Activated gamma-delta T cell (primary cell): ENCODE data around the gene SANBR.
A peak's percentile ranks its signal among the peaks of the same experiment; 100 is the strongest.
"Not testable (repeated sequence)": the region's sequence is repeated elsewhere in the genome, so short reads cannot be mapped to it uniquely, and the experiment has no call there.

Experiments used
- DNase-seq: peaks from one replicate; lab custom pipeline; 2025; lab: John Stamatoyannopoulos, UW
- total RNA-seq, 2 donors: gene quantifications; one replicate each; lab custom pipeline; 2026; lab: John Stamatoyannopoulos, UW

SANBR gene
- 9.3 to 13.9 reads per million in 2 donors for total RNA-seq

DNA sequence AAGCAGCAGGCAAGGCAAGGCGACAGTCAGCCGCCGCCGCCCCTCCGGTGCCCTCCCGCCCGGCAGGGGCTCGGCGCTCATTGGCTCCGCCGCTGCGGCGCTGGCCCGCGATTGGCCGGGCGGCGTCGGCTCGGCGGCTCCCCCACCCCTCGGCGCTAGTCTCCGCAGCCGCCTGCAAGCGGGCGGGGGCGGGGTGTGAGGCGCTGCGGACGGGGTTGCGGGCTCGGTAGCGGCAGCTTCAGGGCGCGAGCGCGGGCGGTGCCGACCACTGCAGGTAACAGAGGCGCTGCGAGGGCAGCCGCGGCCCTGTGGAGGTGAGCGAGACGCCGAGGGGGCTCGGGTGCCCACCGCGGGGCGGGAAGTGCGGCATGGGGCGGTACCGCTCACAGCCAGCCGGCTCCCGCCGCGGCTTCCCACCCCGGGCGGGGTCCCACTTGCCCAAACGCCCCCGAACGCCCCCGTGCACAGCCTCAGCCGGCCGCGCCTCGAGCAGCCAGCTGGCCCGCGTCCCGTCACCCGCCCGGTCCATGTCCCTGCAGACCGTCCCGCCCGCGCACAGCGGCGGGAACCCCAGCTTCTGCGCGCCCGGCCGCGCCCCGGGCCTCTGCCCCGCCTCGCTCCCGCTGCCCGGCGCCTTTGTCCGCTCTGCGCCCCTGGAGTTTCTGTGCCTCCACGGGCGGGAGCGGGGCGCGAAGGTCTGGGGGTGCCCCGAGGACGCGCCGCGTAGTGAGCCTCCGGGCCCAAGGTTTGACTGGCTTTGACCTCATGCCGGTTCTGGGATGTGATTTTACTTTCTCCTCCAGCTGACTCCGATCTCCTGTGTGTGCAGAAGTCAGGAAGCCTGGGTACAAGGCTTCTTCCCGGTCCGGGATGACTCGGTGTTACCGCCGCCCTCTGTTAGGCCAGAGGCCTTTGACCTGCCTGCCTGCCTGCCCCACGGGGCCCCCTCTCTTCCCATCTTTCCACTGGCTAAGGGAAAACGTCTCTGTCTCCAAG is at the start of gene SANBR:
SANBR (plus strand) TSS at position 158 of the 996 bp plus-strand sequence. CDS start 4,480 bp downstream, outside the sequence.
- DNase-seq: peak; percentile 86

DNA sequence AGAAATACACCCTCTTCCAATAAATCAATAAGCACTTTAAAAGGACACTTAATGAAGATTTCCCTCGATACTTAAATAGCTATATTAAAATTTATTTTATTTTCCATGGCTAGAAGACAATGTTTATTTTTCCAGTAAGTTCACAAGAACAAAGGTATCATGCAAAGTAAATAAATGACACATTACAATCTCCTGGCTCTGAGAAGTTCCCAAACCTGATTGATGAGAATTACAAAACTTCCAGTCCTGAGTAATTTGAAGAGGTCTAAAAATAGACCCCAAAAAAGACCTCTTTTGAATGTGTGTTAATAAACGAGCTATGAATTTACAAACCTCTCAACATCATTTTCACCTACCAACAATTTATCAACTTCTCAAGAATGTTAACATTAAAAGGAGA is 49.7 kb upstream of the SANBR start:
- DNase-seq: no peak

DNA sequence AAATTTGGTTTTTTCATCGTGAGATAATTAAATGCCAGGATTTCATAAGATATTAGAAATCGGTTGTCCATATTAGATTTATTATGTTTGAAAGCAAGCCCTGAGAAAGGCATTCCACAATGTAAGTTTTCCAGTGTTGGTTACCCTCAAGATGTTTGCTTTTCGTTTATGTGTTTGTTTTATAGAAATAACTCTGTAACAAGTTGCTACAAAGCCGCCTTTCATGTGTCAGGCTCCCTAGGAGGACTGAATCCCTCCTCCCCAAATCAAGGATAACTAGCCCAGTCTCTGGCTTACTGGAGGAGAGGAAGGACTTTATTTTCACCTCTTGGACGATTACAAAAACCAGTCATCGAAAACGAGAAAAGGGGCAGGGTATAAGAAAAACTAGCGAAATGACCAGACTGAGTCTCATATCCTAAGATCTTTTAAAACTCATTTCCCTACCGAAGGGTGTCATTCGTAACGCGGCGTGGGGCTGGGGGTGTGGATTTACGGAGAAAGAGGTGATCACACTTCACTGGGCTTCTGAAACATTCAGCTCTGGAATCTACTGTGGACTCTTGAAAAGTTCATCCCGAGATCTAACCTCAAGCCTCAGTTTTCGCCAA is 49.2 kb upstream of the SANBR start:
- no peak for DNase-seq

DNA sequence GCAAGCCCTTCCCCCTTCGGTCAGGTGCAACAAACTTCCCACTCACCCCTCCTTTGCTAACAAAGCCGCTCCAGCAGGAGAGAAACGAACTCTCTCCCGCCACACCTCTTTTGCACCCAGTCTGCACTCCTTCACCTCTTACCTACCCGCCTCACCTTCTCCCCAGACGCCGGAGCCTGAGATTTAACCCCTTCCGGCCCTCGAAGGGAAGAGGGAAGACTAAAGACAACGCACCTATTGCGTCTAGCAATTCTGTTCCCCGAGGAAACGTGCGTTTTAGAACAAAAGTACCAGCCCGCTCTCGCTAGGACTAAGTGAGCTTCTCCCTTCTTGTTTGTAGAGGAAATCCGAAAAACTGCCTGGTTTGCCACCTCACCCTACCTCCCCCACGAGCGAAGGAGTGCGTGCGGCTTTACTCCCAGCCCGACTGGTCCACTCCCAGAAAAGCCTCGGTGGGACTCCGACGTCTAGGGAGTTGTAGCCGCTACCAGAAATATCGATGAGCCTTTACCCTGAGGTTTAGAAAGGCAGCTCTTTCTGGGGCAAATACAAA is 48.6 kb upstream of the SANBR start:
- peak; percentile 12 for DNase-seq

DNA sequence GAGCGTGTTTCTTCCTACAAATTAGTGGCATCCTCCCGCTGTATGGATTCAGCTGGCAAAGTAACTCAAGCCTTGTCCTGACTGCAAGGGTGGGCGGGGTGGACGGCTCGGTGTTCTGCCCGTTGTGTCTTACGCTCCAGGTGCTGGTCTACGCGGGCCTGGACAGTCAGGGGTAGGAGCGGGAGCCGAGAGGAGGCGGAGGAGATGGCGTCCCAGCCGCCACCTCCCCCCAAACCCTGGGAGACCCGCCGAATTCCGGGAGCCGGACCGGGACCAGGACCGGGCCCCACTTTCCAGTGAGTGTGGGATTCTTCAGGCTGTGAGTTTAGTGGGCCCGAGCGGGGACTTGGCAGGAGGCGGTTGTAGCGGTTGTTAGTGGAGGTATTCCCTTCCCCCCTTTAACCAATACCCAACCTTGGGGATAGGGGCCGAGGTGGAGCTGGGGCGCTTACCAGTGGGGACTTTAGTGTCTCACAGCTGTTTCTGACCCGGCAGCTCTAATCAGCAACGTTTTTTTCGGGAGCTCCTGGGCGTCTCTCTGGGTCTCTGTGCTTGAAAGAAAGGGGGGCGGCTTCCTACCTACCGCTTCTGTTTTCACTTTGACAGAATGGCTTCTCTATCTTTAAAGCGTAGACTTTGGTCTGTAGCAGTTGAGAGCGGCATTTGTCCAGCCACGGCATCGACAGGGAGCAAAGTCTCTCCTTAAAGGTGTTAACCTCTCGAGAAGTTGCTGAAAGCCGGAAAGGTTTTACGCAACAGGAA is 47.9 kb upstream of the SANBR start, which contains the start of the genes PEX13 and PUS10:
PEX13 (plus strand) TSS at position 165 of the 762 bp plus-strand sequence; CDS start at position 205, 40 bp downstream.
PUS10 (minus strand) TSS at position 700 of the 762 bp plus-strand sequence. CDS start 6,365 bp downstream, outside the sequence.
- DNase-seq: peak; percentile 17

GRCh38 chr2:61018318-61018755 is 47.3 kb upstream of the SANBR start:
- DNase-seq: no peak

- no peak for DNase-seq
Measured at GRCh38 chr2:61018798-61019197, 46.9 kb upstream of the SANBR start.

GRCh38 chr2:61021228-61021660 is 44.4 kb upstream of the SANBR start:
- DNase-seq: no peak

DNA sequence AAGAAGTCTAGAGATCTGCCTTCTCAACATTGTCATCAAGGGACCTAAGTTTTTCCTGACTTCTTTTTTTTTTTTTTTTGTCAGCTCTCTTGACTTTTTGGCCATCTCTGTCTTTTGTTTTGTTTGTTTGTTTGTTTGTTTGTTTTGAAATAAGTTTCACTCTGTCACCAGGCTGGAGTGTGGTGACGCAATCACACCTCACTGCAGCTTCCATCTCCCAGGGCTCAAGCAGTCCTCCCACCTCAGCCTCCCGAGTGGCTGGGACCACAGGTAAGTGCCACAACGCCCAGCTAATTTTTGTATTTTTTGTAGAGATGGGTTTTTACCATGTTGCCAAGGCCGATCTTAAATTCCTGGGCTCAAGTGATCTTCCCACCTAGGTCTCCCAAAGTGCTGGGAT is 42.0 kb upstream of the SANBR start:
- no peak for DNase-seq

- DNase-seq: no peak
Measured at GRCh38 chr2:61029533-61029932, 36.1 kb upstream of the SANBR start.

DNA sequence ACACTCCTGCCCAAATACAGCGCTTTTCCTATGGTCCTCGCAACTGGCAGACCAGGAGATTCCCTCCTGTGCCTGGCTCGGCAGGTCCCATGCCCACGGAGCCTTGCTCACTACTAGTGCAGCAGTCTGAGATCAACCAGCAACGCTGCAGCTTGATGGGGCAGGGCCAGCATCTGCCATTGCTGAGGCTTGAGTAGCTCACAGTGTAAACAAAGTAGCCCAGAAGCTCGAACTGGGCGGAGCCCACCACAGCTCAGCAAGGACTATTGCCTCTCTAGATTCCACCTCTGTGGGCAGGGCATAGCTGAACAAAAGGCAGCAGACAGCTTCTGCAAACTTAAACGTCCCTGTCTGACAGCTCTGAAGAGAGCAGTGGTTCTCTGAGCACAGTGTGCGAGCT is 31.1 kb upstream of the SANBR start:
- DNase-seq: not testable (repeated sequence)

DNA sequence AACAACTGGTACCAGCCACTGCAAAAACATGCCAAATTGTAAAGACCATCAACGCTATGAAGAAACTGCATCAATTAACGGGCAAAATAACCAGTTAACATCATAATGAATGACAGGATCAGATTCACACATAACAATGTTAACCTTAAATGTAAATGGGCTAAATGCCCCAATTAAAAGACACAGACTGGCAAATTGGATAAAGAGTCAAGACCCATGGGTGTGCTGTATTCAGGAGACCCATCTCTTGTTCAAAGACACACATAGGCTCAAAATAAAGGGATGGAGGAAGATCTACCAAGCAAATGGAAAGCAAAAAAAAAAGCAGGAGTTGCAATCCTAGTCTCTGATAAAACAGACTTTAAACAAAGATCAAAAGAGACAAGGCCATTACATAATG is 29.0 kb upstream of the SANBR start:
- DNase-seq: not testable (repeated sequence)

GRCh38 chr2:61042807-61043206 is 22.9 kb upstream of the SANBR start:
- no peak for DNase-seq

DNA sequence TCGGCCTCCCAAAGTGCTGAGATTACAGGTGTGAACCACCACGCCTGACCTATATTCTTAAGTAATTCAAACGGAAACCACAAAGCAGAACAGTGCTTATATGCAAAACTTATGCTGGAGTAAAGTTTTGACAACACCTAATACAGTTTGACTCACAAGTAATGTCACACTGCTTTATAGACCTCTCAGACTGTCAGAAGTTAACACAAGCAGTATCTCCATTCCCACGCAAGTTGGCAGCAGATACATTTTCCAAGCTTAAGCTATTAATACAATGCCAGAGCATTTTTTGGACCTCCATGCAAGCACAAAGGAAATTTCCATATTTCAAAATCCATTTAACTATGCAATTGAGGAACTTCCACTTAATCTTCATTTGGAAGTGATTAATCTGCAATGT is 21.0 kb upstream of the SANBR start:
- DNase-seq: no peak

- DNase-seq: no peak
Measured at GRCh38 chr2:61045226-61045625, 20.4 kb upstream of the SANBR start.

- DNase-seq: no peak
Measured at GRCh38 chr2:61045999-61046398, 19.7 kb upstream of the SANBR start.

GRCh38 chr2:61055557-61055956 is 10.1 kb upstream of the SANBR start:
- no peak for DNase-seq

- no peak for DNase-seq
Measured at GRCh38 chr2:61057562-61057961, 8.1 kb upstream of the SANBR start.

DNA sequence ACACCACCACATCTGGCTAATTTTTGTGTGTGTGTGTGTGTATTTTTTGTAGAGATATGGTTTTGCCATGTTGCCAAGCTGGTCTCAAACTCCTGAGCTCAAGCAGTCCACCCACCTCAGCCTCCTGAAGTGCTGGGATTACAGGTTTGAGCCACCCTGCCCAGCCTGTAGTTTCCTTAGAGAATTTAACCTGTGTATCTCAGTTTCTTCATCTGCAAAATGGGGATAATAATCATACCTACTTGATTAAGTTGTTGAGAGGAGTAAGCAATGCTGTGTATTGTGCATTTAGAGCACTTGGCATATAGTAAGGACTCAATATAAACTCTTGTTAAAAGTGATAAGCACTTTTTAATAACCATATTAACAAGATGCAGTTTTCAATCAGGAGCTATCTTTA is 6.3 kb upstream of the SANBR start:
- no peak for DNase-seq

DNA sequence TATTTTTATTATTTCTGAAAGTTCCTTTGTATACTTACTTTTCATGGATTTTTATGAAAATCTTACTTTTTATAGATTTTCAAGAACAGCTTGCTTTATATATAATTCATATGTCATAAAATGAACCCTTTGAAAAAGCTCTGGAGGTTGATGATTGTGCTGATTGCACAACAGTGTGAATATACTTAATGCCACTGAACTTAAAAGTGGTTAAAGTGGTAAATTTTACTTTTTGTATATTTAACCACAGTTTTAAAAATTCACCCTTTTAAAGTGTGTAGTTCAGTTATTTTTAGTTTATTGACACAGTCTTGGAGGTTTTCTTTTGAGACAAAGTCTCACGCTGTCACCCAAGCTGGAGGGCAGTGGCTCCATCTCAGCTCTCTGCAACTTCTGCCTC is 8.4 kb downstream of the SANBR start:
- no peak for DNase-seq

- no peak for DNase-seq
Measured at GRCh38 chr2:61085883-61086282, 20.2 kb downstream of the SANBR start.

DNA sequence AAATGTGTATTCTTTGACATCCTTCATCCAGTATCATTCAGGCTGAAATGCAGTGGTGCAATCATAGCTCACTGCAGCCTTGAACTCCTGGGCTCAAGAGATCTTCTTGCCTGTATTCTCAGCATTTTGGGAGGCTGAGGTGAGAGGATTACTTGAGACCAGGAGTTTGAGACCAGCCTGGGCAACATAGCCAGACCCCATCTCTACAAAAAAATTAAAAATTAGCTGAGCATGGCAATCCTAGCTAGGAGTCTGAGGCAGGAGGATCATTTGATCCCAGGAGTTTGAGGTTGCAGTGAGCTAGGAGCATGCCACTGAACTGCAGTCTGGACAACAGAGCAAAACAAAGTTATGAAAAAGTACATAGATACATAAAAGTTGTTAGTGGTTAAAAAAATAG is 24.1 kb downstream of the SANBR start:
- DNase-seq: no peak
